Astrocyte (in vitro differentiated cells and primary cell): ENCODE measurements around the gene OPCML.

ENCODE experiments used
- CTCF ChIP-seq: IDR thresholded peaks from 2 replicates; pipeline ENCODE4 v1.5.1; 2011; ENCODE audit warnings: low read depth, mild to moderate bottlenecking, inconsistent platforms, low read length, moderate library complexity; ENCODE audit not compliant: insufficient read depth
- EZH2 ChIP-seq: IDR thresholded peaks from 2 replicates; pipeline ENCODE4 v1.6.1; 2012; ENCODE audit warnings: mild to moderate bottlenecking, low read length, inconsistent platforms; ENCODE audit not compliant: insufficient read depth

GRCh38 chr11:132914600-132914999 is 617.7 kb downstream of the OPCML start:
- TF ChIP-seq CTCF (no peak), EZH2 (no peak)
